ENCODE measurements around the gene FRS2.

The FRS2 gene, protein sequence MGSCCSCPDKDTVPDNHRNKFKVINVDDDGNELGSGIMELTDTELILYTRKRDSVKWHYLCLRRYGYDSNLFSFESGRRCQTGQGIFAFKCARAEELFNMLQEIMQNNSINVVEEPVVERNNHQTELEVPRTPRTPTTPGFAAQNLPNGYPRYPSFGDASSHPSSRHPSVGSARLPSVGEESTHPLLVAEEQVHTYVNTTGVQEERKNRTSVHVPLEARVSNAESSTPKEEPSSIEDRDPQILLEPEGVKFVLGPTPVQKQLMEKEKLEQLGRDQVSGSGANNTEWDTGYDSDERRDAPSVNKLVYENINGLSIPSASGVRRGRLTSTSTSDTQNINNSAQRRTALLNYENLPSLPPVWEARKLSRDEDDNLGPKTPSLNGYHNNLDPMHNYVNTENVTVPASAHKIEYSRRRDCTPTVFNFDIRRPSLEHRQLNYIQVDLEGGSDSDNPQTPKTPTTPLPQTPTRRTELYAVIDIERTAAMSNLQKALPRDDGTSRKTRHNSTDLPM

GRCh38 chr12:69470189-69471075, at the start of gene FRS2:
Gene FRS2, plus strand, starts transcription at chr12:69470388. Its CDS starts 98,643 bp downstream, at chr12:69569031.
- peak within 1 kb of the TSS; percentile 85 for H2AFZ ChIP-seq (ENCODE audit: low read depth, low read length)
- TF ChIP-seq EZH2phosphoT487 (IDR thresholded peaks at IDR 0.05; ENCODE audit: low read depth): no peak
- TF ChIP-seq, protein P1, sequence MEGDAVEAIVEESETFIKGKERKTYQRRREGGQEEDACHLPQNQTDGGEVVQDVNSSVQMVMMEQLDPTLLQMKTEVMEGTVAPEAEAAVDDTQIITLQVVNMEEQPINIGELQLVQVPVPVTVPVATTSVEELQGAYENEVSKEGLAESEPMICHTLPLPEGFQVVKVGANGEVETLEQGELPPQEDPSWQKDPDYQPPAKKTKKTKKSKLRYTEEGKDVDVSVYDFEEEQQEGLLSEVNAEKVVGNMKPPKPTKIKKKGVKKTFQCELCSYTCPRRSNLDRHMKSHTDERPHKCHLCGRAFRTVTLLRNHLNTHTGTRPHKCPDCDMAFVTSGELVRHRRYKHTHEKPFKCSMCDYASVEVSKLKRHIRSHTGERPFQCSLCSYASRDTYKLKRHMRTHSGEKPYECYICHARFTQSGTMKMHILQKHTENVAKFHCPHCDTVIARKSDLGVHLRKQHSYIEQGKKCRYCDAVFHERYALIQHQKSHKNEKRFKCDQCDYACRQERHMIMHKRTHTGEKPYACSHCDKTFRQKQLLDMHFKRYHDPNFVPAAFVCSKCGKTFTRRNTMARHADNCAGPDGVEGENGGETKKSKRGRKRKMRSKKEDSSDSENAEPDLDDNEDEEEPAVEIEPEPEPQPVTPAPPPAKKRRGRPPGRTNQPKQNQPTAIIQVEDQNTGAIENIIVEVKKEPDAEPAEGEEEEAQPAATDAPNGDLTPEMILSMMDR (IDR thresholded peaks at IDR 0.05; ENCODE audit: low read depth, low read length): peak; percentile 33
- peaks cover 28% of the 10 kb centered on the region for H4K20me1 ChIP-seq (ENCODE audit: insufficient read depth, low read length)
- peak within 1 kb of the TSS; percentile 85 for H3K4me3 ChIP-seq (ENCODE audit: low read length)
- peak within 1 kb of the TSS; percentile 91 for H3K4me2 ChIP-seq (ENCODE audit: low read length)
- no peaks in the 10 kb centered on the region for H3K27me3 ChIP-seq (ENCODE audit: low read depth, low read length)
- no peaks in the 10 kb centered on the region for H3K36me3 ChIP-seq (replicated peaks; ENCODE audit: low read depth, low read length)
- H3K4me1 ChIP-seq (ENCODE audit: low read length): peaks cover 23% of the 10 kb centered on the region
- peaks cover 53% of the 10 kb centered on the region for H3K79me2 ChIP-seq (ENCODE audit: low read length)
- H3K9me3 ChIP-seq (ENCODE audit: insufficient read depth, low read length): no peaks in the 10 kb centered on the region
- peak within 1 kb of the TSS; percentile 58 for H3K27ac ChIP-seq (ENCODE audit: low read length)
- H3K9ac ChIP-seq (ENCODE audit: low read length): peak within 1 kb of the TSS; percentile 89

- H3K9me3 ChIP-seq (ENCODE audit: insufficient read depth, low read length): no peaks in the 10 kb centered on the region
- H3K79me2 ChIP-seq (ENCODE audit: low read length): no peaks in the 10 kb centered on the region
- H3K27ac ChIP-seq (ENCODE audit: low read length): no peak overlapping the region
- no peaks in the 10 kb centered on the region for H4K20me1 ChIP-seq (ENCODE audit: insufficient read depth, low read length)
- no peak overlapping the region for H3K4me2 ChIP-seq (ENCODE audit: low read length)
- no peaks in the 10 kb centered on the region for H3K4me1 ChIP-seq (ENCODE audit: low read length)
- TF ChIP-seq EZH2phosphoT487 (IDR thresholded peaks at IDR 0.05; ENCODE audit: low read depth): no peak
- TF ChIP-seq, protein P1 (IDR thresholded peaks at IDR 0.05; ENCODE audit: low read depth, low read length): no peak
- H2AFZ ChIP-seq (ENCODE audit: low read depth, low read length): no peak overlapping the region
- no peak overlapping the region for H3K4me3 ChIP-seq (ENCODE audit: low read length)
- no peaks in the 10 kb centered on the region for H3K36me3 ChIP-seq (replicated peaks; ENCODE audit: low read depth, low read length)
- H3K9ac ChIP-seq (ENCODE audit: low read length): no peak overlapping the region
- H3K27me3 ChIP-seq (ENCODE audit: low read depth, low read length): no peaks in the 10 kb centered on the region
Observed at GRCh38 chr12:69421548-69421947, 48.6 kb upstream of the FRS2 start.

DNA sequence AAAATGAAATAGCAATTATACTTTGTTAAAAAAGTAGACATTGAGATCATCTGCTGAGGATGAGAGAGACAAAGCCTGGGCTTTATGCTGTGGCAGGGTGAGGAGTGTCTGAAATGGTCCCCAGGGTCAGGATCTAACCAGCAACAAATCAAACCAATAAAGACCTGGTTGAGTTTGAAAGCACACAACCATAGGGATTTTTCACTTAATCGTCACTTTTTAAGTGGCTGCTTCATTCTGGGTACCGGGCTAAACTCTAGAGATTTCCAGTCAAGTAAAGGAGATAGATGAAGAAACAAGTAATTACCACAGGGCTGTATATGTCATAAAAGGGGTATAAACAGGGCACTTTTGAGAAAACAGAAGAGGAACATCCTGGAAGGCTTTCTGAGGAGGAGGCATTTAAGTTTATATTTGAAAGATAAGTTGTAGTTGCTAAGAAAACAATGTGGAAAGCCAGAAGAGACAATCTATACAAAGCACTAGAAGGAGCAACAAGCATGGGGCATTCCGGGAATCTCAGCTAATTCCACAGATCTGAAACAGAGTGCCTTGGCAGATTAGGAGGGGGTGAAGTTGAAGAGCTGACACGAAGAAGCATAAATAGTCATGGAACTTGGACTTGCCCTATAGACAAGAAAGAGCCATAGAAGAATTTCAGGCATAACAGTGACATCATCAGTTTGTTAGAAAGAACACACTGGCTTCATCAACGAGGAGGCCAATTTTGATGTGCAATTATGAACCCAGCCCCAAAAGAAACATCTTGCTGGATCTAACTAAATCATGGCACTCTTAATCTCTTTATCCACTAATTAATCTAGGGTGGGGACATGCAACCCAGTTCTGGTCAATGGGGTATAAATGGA, 46.9 kb upstream of the FRS2 start:
- H3K27me3 ChIP-seq (ENCODE audit: low read depth, low read length): no peaks in the 10 kb centered on the region
- H3K36me3 ChIP-seq (replicated peaks; ENCODE audit: low read depth, low read length): no peaks in the 10 kb centered on the region
- H3K4me2 ChIP-seq (ENCODE audit: low read length): no peak overlapping the region
- no peak overlapping the region for H3K4me3 ChIP-seq (ENCODE audit: low read length)
- H3K79me2 ChIP-seq (ENCODE audit: low read length): no peaks in the 10 kb centered on the region
- no peak overlapping the region for H3K27ac ChIP-seq (ENCODE audit: low read length)
- H3K4me1 ChIP-seq (ENCODE audit: low read length): no peaks in the 10 kb centered on the region
- H3K9ac ChIP-seq (ENCODE audit: low read length): no peak overlapping the region
- TF ChIP-seq, protein P1 (IDR thresholded peaks at IDR 0.05; ENCODE audit: low read depth, low read length): no peak
- no peak for TF ChIP-seq EZH2phosphoT487 (IDR thresholded peaks at IDR 0.05; ENCODE audit: low read depth)
- H4K20me1 ChIP-seq (ENCODE audit: insufficient read depth, low read length): no peaks in the 10 kb centered on the region
- no peaks in the 10 kb centered on the region for H3K9me3 ChIP-seq (ENCODE audit: insufficient read depth, low read length)
- H2AFZ ChIP-seq (ENCODE audit: low read depth, low read length): no peak overlapping the region
